ENCODE results near the gene LRCH3. TPM values are rescaled to one million over a fixed set of nuclear protein-coding genes. Genes with fewer than 3 reads are reported as not detected.

Gene LRCH3
- total and polyA plus RNA-seq, 9 of the 15 experiments (the other 6 are each of a cell fraction or from before 2014, with no cell fraction given), result 4.6 to 75.3 (median 30.3) TPM

DNA sequence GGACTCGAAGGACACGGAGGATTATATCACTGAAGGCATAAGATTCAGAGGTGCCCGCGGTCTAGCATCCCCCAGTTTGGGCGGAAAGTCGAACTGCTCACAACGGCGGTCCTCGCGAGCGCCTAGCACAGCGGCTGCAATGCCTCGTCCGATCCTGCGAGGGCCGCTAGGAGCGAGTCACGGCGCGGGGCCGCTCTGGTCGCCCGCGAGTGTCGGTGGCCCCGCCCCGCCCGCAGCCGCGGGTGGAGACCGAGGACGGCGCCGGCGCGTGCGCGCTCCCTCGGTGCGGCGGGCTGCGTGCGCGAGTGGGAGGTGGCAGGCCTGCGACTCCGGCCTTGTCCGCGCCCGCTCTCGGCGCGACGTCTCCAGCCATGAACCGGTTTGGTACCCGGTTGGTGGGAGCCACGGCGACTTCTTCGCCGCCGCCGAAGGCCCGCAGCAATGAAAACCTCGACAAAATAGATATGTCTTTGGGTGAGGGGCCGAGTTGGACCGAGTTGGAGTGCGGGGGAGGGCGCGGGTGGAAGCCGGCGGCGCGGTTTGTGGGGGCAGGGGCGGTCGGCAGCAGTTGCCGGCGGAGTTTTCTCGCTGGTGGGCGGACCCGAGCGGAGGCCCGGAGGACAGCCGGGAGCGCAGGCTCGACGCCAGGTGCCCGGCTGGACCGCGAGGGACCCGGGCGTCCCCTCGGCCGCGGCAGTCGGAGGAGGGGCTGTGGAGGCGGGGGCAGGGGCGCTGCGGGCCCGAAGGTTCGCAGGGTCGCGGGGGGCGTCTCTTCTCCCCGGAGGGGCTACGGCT is 41.3 kb upstream of the LRCH3 start, which contains the start of gene FYTTD1 (continued):
- TF ChIP-seq ZNF3 (CRISPR knock-in tag; IDR thresholded peaks at IDR 0.05) (no peak), ELF1 (tag; IDR thresholded peaks at IDR 0.05) (no peak), RBBP5 (IDR thresholded peaks at IDR 0.05; ENCODE audit: borderline replicate concordance, insufficient read depth, low read length, poor library complexity, severe bottlenecking) (peak; percentile 83), SP2 (IDR thresholded peaks at IDR 0.05; ENCODE audit: extremely low read depth, low read depth, low read length, poor library complexity, severe bottlenecking) (peak; percentile 72), GATAD2B (IDR thresholded peaks at IDR 0.05; ENCODE audit: borderline replicate concordance) (peak; percentile 99), ZFX (CRISPR knock-in tag; IDR thresholded peaks at IDR 0.05) (peak; percentile 92), SREBF1 (IDR thresholded peaks at IDR 0.05; ENCODE audit: borderline replicate concordance, low read depth, low read length) (no peak), SUPT5H (IDR thresholded peaks at IDR 0.05) (peak; percentile 71; the same call in 1 of the 2 replicates), CREB1 (IDR thresholded peaks at IDR 0.05) (no peak), CREB1 (CRISPR knock-in tag; IDR thresholded peaks at IDR 0.05) (peak; percentile 40), NR2C2 (CRISPR knock-in tag; IDR thresholded peaks at IDR 0.05) (0 out of 2 replicates have a peak, but pooled peaks have one; percentile 32), NR2C2 (tag; IDR thresholded peaks at IDR 0.05) (peak; percentile 19; the same call in 1 of the 2 replicates), XRCC3 (IDR thresholded peaks at IDR 0.05) (no peak), GATA2 (CRISPR knock-in tag; IDR thresholded peaks at IDR 0.05) (no peak), ZBTB7A (IDR thresholded peaks at IDR 0.05; ENCODE audit: borderline replicate concordance, control insufficient read depth, low read depth, low read length) (peak; percentile 74; the same call in 1 of the 2 replicates), SIN3B (IDR thresholded peaks at IDR 0.05; ENCODE audit: low read depth) (peak; percentile 43), ZNF561 (CRISPR knock-in tag; conservative IDR thresholded peaks at IDR 0.05) (no peak), HDAC2 (IDR thresholded peaks at IDR 0.05) (peak; percentile 47; the same call in 1 of the 2 replicates), PHF8 (IDR thresholded peaks at IDR 0.05; ENCODE audit: borderline replicate concordance, low read length) (peak; percentile 90), ZNF766 (CRISPR knock-in tag; conservative IDR thresholded peaks at IDR 0.05) (peak; percentile 64), KDM5B (IDR thresholded peaks at IDR 0.05; ENCODE audit: insufficient replicate concordance, low read depth, low read length) (peak; percentile 71), HDAC1 (IDR thresholded peaks at IDR 0.05) (0 out of 4 replicates have a peak, but pooled peaks of 1 of the 2 experiments have one; percentile 48)
- TF ChIP-seq, protein P1, sequence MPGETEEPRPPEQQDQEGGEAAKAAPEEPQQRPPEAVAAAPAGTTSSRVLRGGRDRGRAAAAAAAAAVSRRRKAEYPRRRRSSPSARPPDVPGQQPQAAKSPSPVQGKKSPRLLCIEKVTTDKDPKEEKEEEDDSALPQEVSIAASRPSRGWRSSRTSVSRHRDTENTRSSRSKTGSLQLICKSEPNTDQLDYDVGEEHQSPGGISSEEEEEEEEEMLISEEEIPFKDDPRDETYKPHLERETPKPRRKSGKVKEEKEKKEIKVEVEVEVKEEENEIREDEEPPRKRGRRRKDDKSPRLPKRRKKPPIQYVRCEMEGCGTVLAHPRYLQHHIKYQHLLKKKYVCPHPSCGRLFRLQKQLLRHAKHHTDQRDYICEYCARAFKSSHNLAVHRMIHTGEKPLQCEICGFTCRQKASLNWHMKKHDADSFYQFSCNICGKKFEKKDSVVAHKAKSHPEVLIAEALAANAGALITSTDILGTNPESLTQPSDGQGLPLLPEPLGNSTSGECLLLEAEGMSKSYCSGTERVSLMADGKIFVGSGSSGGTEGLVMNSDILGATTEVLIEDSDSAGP (CRISPR knock-in tag; IDR thresholded peaks at IDR 0.05), result no peak
- TF ChIP-seq, protein P2, sequence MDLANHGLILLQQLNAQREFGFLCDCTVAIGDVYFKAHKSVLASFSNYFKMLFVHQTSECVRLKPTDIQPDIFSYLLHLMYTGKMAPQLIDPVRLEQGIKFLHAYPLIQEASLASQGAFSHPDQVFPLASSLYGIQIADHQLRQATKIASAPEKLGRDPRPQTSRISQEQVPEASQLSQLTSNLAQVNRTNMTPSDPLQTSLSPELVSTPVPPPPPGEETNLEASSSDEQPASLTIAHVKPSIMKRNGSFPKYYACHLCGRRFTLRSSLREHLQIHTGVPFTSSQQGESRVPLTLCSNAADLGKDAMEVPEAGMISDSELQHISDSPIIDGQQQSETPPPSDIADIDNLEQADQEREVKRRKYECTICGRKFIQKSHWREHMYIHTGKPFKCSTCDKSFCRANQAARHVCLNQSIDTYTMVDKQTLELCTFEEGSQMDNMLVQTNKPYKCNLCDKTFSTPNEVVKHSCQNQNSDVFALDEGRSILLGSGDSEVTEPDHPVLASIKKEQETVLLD (IDR thresholded peaks at IDR 0.05), result 0 out of 2 replicates have a peak, but pooled peaks have one; percentile 73
